Measurements from ENCODE around the gene PRKAA2. TPM values are rescaled to one million over a fixed set of nuclear protein-coding genes. Genes with fewer than 3 reads are reported as not detected.

The PRKAA2 gene
- total RNA-seq, 1 donor from 2014 or later, result 112 TPM

DNA sequence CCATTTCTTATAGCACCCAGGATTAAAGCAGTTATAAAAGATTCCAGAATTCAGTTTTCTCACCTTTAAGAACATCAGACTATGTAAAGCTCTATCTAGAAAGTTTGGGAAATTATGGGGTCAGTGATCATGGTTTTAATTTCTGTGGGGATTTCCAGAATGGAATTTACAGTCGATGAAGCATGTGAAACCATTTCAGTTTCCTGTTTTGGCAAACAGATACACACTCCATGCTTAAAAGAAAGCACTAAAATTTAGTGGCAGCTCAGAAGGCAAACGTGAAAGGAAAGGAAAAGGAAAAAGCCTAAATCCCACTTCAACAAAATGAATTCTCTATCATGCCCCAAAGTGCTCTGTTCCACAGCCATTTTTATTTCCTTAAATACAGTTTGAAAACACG is 113.7 kb downstream of the PRKAA2 start:
- Histone ChIP-seq H3K36me3 (no peaks in the 10 kb centered on the region), H3K4me3 (no peak overlapping the region), H3K27ac (replicated peaks) (no peak overlapping the region), H3K27me3 (ENCODE audit: low read depth) (no peaks in the 10 kb centered on the region), H3K9me3 (replicated peaks) (no peaks in the 10 kb centered on the region), H3K4me1 (no peaks in the 10 kb centered on the region)
- TF ChIP-seq CTCF (IDR thresholded peaks at IDR 0.05; ENCODE audit: borderline replicate concordance), result no peak
- no peak for DNase-seq
- intact Hi-C loops (cut with micrococcal nuclease), result loop anchor here (5.0 kb wide), 1 partner anchor 64 kb away; no protein-coding TSS in a partner anchor

Other genes starting within 250 kb of the PRKAA2 start
- gene PLPP3, start 65.8 kb upstream of the PRKAA2 start, total RNA-seq, result 101 TPM
- 5.7 TPM for gene FYB2, start 174.1 kb downstream of the PRKAA2 start, total RNA-seq
- gene C8A, start 209.5 kb downstream of the PRKAA2 start, total RNA-seq, result not detected

All from left ventricle myocardium inferior (tissue), 1 donor.